PC-3 (cell line): Measurements from ENCODE around the gene ARHGAP4. TPM values are rescaled to one million over a fixed set of nuclear protein-coding genes. Genes with fewer than 3 reads are reported as not detected.

ENCODE experiments used
- ATAC-seq: fragments of 200-7000 bp; cut with Tn5 transposase; 2 replicates; pipeline ENCODE4 v1.9.1; 2020; ENCODE audit warnings: mild to moderate bottlenecking, moderate library complexity
- BruUV-seq: library from RNA; stranded (reverse); fragments of 400-500 nt; replicated peaks from 2 replicates; lab custom pipeline; 2021; lab: Mats Ljungman, UMichigan
- CTCF ChIA-PET: fragments of 300-600 bp; sonication (Branson Sonifier 250); formaldehyde crosslinking; loops from one replicate; lab custom pipeline; 2022; ENCODE audit warnings: antibody characterized with exemption; lab: Charles Lee
- POLR2A ChIA-PET: fragments of 300-600 bp; sonication (Branson Sonifier 250); formaldehyde crosslinking; loops from one replicate; lab custom pipeline; 2022; ENCODE audit warnings: antibody characterized with exemption; ENCODE audit not compliant: unreplicated experiment; lab: Charles Lee
- DNase-seq: peaks from one replicate; pipeline ENCODE4 v3.0.0-alpha.2; 2015
- H2AFZ ChIP-seq: fragments of 300-600 bp; sonication (generic); 2 replicates; pipeline ENCODE4 v1.6.0; 2016; ENCODE audit warnings: antibody characterized with exemption, low read length
- H3F3A ChIP-seq: fragments of 300-600 bp; sonication (generic); one replicate; pipeline ENCODE4 v1.6.0; 2017; ENCODE audit warnings: antibody characterized with exemption, low read length, control low read depth, mild to moderate bottlenecking; ENCODE audit not compliant: unreplicated experiment
- H3K27ac ChIP-seq: fragments of 300-600 bp; sonication (generic); 2 replicates; pipeline ENCODE4 v1.5.1; 2016; ENCODE audit warnings: mild to moderate bottlenecking, low read length
- H3K27me3 ChIP-seq: fragments of 300-600 bp; sonication (generic); 2 replicates; pipeline ENCODE4 v1.6.1; 2016; ENCODE audit warnings: low read length, mixed read lengths
- H3K36me3 ChIP-seq: fragments of 300-600 bp; sonication (generic); 2 replicates; pipeline ENCODE4 v1.6.1; 2016; ENCODE audit warnings: low read depth, mixed run types, low read length, mixed read lengths
- H3K4me1 ChIP-seq: fragments of 300-600 bp; sonication (generic); 2 replicates; pipeline ENCODE4 v1.5.1; 2016; ENCODE audit warnings: low read length; ENCODE audit not compliant: insufficient read depth
- H3K4me2 ChIP-seq: fragments of 300-600 bp; sonication (generic); 2 replicates; pipeline ENCODE4 v1.6.0; 2016; ENCODE audit warnings: low read length
- H3K4me3 ChIP-seq: fragments of 300-600 bp; sonication (generic); 2 replicates; pipeline ENCODE4 v1.5.1; 2016; ENCODE audit warnings: mild to moderate bottlenecking, low read length, mixed read lengths
- H3K79me2 ChIP-seq: fragments of 300-600 bp; sonication (generic); 2 replicates; pipeline ENCODE4 v1.6.1; 2017; ENCODE audit warnings: low read length, mixed read lengths
- H3K9ac ChIP-seq: fragments of 300-600 bp; sonication (generic); 2 replicates; pipeline ENCODE4 v1.6.0; 2016; ENCODE audit warnings: mild to moderate bottlenecking, low read length
- H3K9me2 ChIP-seq: fragments of 300-600 bp; sonication (generic); replicated peaks from 2 replicates; pipeline ENCODE4 v1.6.1; 2016; ENCODE audit warnings: mixed run types, low read length, mixed read lengths
- H3K9me3 ChIP-seq: fragments of 300-600 bp; sonication (generic); 2 replicates; pipeline ENCODE4 v1.6.1; 2016; ENCODE audit warnings: low read length, mixed read lengths
- H4K20me1 ChIP-seq: fragments of 300-600 bp; sonication (generic); 2 replicates; pipeline ENCODE4 v1.6.1; 2016; ENCODE audit warnings: low read length, mixed read lengths
- EZH2 ChIP-seq: fragments of 300-600 bp; sonication (generic); IDR thresholded peaks from one replicate; pipeline ENCODE4 v1.6.1; 2017; ENCODE audit warnings: antibody characterized with exemption, mild to moderate bottlenecking, low read length; ENCODE audit not compliant: unreplicated experiment
- EZH2phosphoT487 ChIP-seq: fragments of 300-600 bp; sonication (generic); IDR thresholded peaks from 2 replicates; pipeline ENCODE4 v1.6.1; 2018; ENCODE audit warnings: mild to moderate bottlenecking, antibody characterized with exemption, low read length, borderline replicate concordance
- intact Hi-C: fragments of 100-400 bp; cut with micrococcal nuclease; formaldehyde crosslinking; loops from 2 replicates; pipeline ENCODE4 v1.9.0; 2023
- total RNA-seq: library from RNA; depleted of rRNA; stranded (reverse); fragments of >200 nt; gene quantifications from 2 replicates; pipeline ENCODE4 v1.2.3, GENCODE V29; 2014
- TF ChIP-seq, protein P1 (sequence below): fragments of 300-600 bp; sonication (generic); conservative IDR thresholded peaks from 2 replicates; pipeline ENCODE4 v1.5.1; 2017; ENCODE audit warnings: antibody characterized with exemption, low read depth, mild to moderate bottlenecking, low read length

Gene ARHGAP4
- total RNA-seq, 1 experiment from 2014 or later: 4.6 TPM

DNA sequence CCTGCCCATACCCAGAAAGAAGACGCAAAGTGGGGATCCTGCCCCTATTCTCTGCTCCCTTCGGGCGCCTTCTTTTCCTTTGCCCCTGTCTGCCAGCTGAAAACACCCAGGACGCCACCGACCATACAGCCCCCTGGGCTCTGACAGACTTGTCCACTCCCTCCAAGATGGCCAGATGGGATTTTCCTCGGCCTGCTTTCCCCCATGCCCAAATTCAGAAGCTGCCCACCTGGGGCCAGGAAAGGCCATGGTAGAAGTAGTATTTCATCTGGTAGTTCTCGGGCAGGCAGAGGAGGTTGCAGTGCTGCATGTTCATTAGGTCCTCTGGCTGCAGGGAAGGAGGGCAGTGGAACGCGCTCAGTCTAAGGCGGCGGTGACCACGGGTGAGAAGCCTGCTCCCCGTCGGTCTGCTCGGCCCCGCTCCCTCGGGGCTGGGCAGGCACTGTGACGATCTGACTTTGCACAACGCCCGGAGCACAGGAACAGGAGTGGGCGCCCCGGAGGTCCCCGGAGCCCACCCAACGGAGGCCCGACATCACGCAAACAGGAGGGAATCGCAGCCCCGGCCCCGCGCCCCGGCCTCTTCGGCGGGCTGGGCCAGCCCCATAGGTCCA, 8.2 kb upstream of the ARHGAP4 start:
- TF ChIP-seq, protein P1, sequence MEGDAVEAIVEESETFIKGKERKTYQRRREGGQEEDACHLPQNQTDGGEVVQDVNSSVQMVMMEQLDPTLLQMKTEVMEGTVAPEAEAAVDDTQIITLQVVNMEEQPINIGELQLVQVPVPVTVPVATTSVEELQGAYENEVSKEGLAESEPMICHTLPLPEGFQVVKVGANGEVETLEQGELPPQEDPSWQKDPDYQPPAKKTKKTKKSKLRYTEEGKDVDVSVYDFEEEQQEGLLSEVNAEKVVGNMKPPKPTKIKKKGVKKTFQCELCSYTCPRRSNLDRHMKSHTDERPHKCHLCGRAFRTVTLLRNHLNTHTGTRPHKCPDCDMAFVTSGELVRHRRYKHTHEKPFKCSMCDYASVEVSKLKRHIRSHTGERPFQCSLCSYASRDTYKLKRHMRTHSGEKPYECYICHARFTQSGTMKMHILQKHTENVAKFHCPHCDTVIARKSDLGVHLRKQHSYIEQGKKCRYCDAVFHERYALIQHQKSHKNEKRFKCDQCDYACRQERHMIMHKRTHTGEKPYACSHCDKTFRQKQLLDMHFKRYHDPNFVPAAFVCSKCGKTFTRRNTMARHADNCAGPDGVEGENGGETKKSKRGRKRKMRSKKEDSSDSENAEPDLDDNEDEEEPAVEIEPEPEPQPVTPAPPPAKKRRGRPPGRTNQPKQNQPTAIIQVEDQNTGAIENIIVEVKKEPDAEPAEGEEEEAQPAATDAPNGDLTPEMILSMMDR: no peak
- no peak for TF ChIP-seq EZH2
- BruUV-seq: TSS peak; percentile 50
- Histone ChIP-seq H2AFZ (peak overlapping the region; percentile 48; the same call in 1 of the 2 replicates), H3F3A (no peaks in the 10 kb centered on the region), H3K9ac (peak overlapping the region; percentile 97), H3K79me2 (peaks cover 32% of the 10 kb centered on the region), H4K20me1 (no peaks in the 10 kb centered on the region), H3K4me1 (peaks cover 8% of the 10 kb centered on the region), H3K36me3 (peaks cover 11% of the 10 kb centered on the region), H3K9me3 (no peaks in the 10 kb centered on the region), H3K4me3 (peak overlapping the region; percentile 99), H3K27ac (no peak overlapping the region), H3K9me2 (no peaks in the 10 kb centered on the region), H3K27me3 (no peaks in the 10 kb centered on the region), H3K4me2 (peak overlapping the region; percentile 96)
- ATAC-seq (peak; percentile 7), DNase-seq (no peak)
- intact Hi-C loops: no loop called here
- POLR2A ChIA-PET: no interaction called here
- CTCF ChIA-PET: interaction anchor here (0.6 to 1.2 kb wide), 2 partner anchors 11 to 41 kb away, joined by 5 to 6 read pairs; no protein-coding TSS in a partner anchor

DNA sequence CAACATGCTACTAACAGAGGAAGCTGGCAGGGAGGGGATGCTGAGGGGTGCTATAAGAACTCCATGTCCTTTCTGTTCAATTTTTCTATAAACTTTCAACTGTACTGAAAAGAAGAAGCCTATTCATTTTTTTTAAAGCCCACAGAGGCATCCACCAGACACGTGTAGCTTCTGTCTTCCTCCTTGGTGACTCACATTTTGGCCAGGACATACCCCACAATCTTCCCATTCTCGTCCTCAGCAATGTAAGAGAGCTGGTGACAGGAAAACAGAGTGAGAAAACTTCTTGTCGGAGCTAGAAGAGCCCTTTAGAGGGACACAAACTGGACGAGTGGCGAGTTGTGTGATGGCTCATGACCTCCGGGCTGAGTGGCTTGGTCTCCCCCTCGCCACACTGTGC, 7.7 kb upstream of the ARHGAP4 start:
- ChIA-PET POLR2A (no interaction called here), CTCF (interaction anchor here (0.6 kb wide), 1 partner anchor 41 kb away, joined by 5 read pairs; no protein-coding TSS in a partner anchor)
- Histone ChIP-seq H3K4me1 (peaks cover 13% of the 10 kb centered on the region), H3K9me2 (no peaks in the 10 kb centered on the region), H3K9ac (peak overlapping the region; percentile 97), H3K27me3 (no peaks in the 10 kb centered on the region), H3K9me3 (no peaks in the 10 kb centered on the region), H2AFZ (no peak overlapping the region), H4K20me1 (no peaks in the 10 kb centered on the region), H3F3A (no peaks in the 10 kb centered on the region), H3K4me2 (peak overlapping the region; percentile 96), H3K79me2 (peaks cover 32% of the 10 kb centered on the region), H3K4me3 (peak overlapping the region; percentile 99), H3K27ac (no peak overlapping the region), H3K36me3 (peaks cover 11% of the 10 kb centered on the region)
- intact Hi-C loops: no loop called here
- ATAC-seq: no peak
- TF ChIP-seq EZH2phosphoT487 (no peak), EZH2 (no peak)
- TF ChIP-seq, protein P1: no peak
- peak; percentile 43 for DNase-seq
- no TSS peak for BruUV-seq

DNA sequence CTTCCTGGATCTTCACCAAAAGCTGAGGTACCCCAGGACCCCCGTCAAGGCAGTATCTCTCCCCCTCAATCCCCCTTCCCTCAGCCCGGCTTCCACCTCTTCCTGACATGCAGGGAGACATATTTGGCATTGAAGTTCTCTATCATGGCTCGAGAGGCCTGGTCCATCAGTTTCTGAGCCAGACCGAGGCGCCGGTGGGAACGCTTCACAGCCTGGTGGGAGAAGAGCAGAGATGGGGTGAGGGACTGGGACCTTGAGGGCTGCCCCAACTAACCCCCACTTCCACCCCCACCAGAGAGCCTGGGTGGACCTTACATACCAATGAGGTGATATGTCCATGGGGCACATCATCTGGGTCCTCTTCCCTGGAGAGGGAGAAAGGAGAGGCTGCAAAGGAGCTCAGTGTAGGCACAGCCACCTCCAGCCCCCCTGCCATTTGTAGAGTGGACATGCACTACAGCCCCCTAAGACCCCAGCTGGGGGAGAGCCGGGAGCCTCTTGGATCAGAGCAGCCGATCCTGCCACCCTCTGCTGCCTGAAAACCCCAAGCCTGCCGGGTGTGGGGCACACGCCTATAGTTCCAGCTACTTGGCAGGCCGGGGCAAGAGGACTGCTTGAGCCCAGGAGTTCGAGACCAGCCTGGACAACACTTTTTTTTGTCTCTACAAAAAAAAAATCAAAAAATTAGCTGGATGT, 6.3 kb upstream of the ARHGAP4 start:
- H3K27ac ChIP-seq: no peak overlapping the region
- no peaks in the 10 kb centered on the region for H3F3A ChIP-seq
- H3K9me3 ChIP-seq: no peaks in the 10 kb centered on the region
- H3K4me1 ChIP-seq: peaks cover 17% of the 10 kb centered on the region
- H2AFZ ChIP-seq: no peak overlapping the region
- H3K9ac ChIP-seq: no peak overlapping the region
- peaks cover 32% of the 10 kb centered on the region for H3K79me2 ChIP-seq
- ChIA-PET CTCF (no interaction called here), POLR2A (no interaction called here)
- DNase-seq (no peak), ATAC-seq (no peak)
- H4K20me1 ChIP-seq: no peaks in the 10 kb centered on the region
- intact Hi-C loops: no loop called here
- H3K36me3 ChIP-seq: peaks cover 11% of the 10 kb centered on the region
- H3K4me3 ChIP-seq: no peak overlapping the region
- H3K27me3 ChIP-seq: no peaks in the 10 kb centered on the region
- no TSS peak for BruUV-seq
- TF ChIP-seq, protein P1: no peak
- TF ChIP-seq EZH2phosphoT487 (no peak), EZH2 (no peak)
- H3K9me2 ChIP-seq: no peaks in the 10 kb centered on the region
- H3K4me2 ChIP-seq: no peak overlapping the region
